ENCODE data around the gene PPP6R1. TPM values are rescaled to one million over a fixed set of nuclear protein-coding genes. Genes with fewer than 3 reads are reported as not detected.

The PPP6R1 gene
- total and polyA plus RNA-seq, 2 of the 13 experiments (the other 11 are each of a cell fraction or from before 2014, with no cell fraction given) = 25.8 to 54.0 TPM

GRCh38 chr19:55301459-55302317 is 42.9 kb upstream of the PPP6R1 start (continued):
- TF ChIP-seq SOX5 (CRISPR knock-in tag; IDR thresholded peaks at IDR 0.05; ENCODE audit: borderline replicate concordance) = no peak
- TF ChIP-seq KDM6A (CRISPR knock-in tag; IDR thresholded peaks at IDR 0.05; ENCODE audit: low read depth) = no peak
- TF ChIP-seq BRCA1 (CRISPR knock-in tag; IDR thresholded peaks at IDR 0.05) = no peak
- TF ChIP-seq EHMT2 (IDR thresholded peaks at IDR 0.05; ENCODE audit: borderline replicate concordance, low read depth, low read length) = no peak
- peak; percentile 48 for TF ChIP-seq SALL1 (CRISPR knock-in tag; IDR thresholded peaks at IDR 0.05)
- TF ChIP-seq ZNF431 (CRISPR knock-in tag; IDR thresholded peaks at IDR 0.05; ENCODE audit: borderline replicate concordance, low read depth) = no peak; the same call in 1 of the 2 replicates
- TF ChIP-seq RBFOX2 (IDR thresholded peaks at IDR 0.05; ENCODE audit: low read depth, low read length) = peak; percentile 53
- no peak for TF ChIP-seq SMAD3 (CRISPR knock-in tag; IDR thresholded peaks at IDR 0.05)
- no peak for TF ChIP-seq CC2D1A (CRISPR knock-in tag; IDR thresholded peaks at IDR 0.05)
- no peak for TF ChIP-seq SKI (IDR thresholded peaks at IDR 0.05; ENCODE audit: partially characterized antibody)
- no peak for TF ChIP-seq ZNF660 (CRISPR knock-in tag; IDR thresholded peaks at IDR 0.05; ENCODE audit: borderline replicate concordance, low read depth)
- TF ChIP-seq, protein P1, sequence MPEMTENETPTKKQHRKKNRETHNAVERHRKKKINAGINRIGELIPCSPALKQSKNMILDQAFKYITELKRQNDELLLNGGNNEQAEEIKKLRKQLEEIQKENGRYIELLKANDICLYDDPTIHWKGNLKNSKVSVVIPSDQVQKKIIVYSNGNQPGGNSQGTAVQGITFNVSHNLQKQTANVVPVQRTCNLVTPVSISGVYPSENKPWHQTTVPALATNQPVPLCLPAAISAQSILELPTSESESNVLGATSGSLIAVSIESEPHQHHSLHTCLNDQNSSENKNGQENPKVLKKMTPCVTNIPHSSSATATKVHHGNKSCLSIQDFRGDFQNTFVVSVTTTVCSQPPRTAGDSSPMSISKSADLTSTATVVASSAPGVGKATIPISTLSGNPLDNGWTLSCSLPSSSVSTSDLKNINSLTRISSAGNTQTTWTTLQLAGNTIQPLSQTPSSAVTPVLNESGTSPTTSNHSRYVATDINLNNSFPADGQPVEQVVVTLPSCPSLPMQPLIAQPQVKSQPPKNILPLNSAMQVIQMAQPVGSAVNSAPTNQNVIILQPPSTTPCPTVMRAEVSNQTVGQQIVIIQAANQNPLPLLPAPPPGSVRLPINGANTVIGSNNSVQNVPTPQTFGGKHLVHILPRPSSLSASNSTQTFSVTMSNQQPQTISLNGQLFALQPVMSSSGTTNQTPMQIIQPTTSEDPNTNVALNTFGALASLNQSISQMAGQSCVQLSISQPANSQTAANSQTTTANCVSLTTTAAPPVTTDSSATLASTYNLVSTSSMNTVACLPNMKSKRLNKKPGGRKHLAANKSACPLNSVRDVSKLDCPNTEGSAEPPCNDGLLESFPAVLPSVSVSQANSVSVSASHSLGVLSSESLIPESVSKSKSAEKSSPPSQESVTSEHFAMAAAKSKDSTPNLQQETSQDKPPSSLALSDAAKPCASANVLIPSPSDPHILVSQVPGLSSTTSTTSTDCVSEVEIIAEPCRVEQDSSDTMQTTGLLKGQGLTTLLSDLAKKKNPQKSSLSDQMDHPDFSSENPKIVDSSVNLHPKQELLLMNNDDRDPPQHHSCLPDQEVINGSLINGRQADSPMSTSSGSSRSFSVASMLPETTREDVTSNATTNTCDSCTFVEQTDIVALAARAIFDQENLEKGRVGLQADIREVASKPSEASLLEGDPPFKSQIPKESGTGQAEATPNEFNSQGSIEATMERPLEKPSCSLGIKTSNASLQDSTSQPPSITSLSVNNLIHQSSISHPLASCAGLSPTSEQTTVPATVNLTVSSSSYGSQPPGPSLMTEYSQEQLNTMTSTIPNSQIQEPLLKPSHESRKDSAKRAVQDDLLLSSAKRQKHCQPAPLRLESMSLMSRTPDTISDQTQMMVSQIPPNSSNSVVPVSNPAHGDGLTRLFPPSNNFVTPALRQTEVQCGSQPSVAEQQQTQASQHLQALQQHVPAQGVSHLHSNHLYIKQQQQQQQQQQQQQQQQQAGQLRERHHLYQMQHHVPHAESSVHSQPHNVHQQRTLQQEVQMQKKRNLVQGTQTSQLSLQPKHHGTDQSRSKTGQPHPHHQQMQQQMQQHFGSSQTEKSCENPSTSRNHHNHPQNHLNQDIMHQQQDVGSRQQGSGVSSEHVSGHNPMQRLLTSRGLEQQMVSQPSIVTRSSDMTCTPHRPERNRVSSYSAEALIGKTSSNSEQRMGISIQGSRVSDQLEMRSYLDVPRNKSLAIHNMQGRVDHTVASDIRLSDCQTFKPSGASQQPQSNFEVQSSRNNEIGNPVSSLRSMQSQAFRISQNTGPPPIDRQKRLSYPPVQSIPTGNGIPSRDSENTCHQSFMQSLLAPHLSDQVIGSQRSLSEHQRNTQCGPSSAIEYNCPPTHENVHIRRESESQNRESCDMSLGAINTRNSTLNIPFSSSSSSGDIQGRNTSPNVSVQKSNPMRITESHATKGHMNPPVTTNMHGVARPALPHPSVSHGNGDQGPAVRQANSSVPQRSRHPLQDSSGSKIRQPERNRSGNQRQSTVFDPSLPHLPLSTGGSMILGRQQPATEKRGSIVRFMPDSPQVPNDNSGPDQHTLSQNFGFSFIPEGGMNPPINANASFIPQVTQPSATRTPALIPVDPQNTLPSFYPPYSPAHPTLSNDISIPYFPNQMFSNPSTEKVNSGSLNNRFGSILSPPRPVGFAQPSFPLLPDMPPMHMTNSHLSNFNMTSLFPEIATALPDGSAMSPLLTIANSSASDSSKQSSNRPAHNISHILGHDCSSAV (CRISPR knock-in tag; IDR thresholded peaks at IDR 0.05; ENCODE audit: borderline replicate concordance) = no peak
- TF ChIP-seq ZNF605 (CRISPR knock-in tag; IDR thresholded peaks at IDR 0.05) = 0 out of 2 replicates have a peak, but pooled peaks have one; percentile 41
- no peak for TF ChIP-seq JUND (CRISPR knock-in tag; IDR thresholded peaks at IDR 0.05)
- no peak for TF ChIP-seq ZFY (CRISPR knock-in tag; IDR thresholded peaks at IDR 0.05)
- TF ChIP-seq, protein P2, sequence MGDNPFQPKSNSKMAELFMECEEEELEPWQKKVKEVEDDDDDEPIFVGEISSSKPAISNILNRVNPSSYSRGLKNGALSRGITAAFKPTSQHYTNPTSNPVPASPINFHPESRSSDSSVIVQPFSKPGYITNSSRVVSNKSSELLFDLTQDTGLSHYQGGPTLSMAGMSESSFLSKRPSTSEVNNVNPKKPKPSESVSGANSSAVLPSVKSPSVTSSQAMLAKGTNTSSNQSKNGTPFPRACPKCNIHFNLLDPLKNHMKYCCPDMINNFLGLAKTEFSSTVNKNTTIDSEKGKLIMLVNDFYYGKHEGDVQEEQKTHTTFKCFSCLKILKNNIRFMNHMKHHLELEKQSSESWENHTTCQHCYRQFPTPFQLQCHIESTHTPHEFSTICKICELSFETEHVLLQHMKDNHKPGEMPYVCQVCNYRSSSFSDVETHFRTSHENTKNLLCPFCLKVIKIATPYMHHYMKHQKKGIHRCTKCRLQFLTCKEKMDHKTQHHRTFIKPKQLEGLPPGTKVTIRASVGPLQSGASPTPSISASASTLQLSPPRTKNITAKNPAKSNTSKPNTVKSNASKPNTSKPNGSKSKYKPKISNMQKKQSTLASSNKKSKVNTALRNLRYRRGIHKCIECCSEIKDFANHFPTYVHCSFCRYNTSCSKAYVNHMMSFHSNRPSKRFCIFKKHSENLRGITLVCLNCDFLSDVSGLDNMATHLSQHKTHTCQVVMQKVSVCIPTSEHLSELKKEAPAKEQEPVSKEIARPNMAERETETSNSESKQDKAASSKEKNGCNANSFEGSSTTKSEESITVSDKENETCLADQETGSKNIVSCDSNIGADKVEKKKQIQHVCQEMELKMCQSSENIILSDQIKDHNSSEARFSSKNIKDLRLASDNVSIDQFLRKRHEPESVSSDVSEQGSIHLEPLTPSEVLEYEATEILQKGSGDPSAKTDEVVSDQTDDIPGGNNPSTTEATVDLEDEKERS (CRISPR knock-in tag; IDR thresholded peaks at IDR 0.05) = no peak
- TF ChIP-seq SIN3B (IDR thresholded peaks at IDR 0.05; ENCODE audit: low read length) = no peak
- no peak for TF ChIP-seq ZNF225 (CRISPR knock-in tag; IDR thresholded peaks at IDR 0.05)
- TF ChIP-seq ZBTB3 (CRISPR knock-in tag; IDR thresholded peaks at IDR 0.05; ENCODE audit: borderline replicate concordance, low read depth) = no peak
- TF ChIP-seq ZNF816 (CRISPR knock-in tag; IDR thresholded peaks at IDR 0.05; ENCODE audit: borderline replicate concordance) = no peak
